SU-DHL-6 (cell line): ENCODE measurements around the gene MT1E.

Experiments used
- EZH2phosphoT487 ChIP-seq: fragments of 200-600 bp; sonication (generic), shearing (Covaris generic); conservative IDR thresholded peaks from 2 replicates; pipeline ENCODE4 v1.6.1; 2018; ENCODE audit warnings: mild to moderate bottlenecking, antibody characterized with exemption, low read length, moderate library complexity, mixed read lengths
- TF ChIP-seq, protein P1 (sequence below): fragments of 200-600 bp; sonication (generic); IDR thresholded peaks from one replicate; pipeline ENCODE4 v1.5.1; 2017; ENCODE audit warnings: antibody characterized with exemption, mild to moderate bottlenecking, low read length, moderate library complexity; ENCODE audit not compliant: insufficient read depth, poor library complexity, severe bottlenecking

DNA sequence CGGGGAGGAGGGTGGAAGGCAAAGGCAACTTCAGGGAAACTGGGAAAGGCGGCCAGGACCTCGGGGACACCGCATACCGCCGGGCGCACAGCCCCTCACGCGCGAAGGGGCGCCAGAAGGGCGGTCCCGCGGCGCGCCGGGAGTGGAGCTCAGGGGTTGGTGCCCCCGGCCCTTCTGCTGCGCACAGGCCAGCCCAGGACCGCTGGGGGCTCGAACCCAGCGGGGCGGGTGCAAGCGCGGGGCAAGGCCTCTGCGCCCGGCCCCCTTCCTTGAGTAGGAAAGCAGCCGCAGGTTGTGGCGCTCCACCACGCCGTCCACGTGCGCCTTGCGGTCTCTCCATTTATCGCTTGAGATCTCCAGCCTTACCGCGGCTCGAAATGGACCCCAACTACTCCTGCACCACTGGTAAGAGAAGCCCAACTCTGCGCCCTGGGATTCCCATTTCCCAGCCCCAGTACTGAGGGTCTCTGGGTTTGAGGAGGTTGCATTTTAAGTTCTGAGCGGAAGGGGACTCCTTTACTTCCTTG lies 9.9 kb downstream of the MT1E start:
- TF ChIP-seq, protein P1, sequence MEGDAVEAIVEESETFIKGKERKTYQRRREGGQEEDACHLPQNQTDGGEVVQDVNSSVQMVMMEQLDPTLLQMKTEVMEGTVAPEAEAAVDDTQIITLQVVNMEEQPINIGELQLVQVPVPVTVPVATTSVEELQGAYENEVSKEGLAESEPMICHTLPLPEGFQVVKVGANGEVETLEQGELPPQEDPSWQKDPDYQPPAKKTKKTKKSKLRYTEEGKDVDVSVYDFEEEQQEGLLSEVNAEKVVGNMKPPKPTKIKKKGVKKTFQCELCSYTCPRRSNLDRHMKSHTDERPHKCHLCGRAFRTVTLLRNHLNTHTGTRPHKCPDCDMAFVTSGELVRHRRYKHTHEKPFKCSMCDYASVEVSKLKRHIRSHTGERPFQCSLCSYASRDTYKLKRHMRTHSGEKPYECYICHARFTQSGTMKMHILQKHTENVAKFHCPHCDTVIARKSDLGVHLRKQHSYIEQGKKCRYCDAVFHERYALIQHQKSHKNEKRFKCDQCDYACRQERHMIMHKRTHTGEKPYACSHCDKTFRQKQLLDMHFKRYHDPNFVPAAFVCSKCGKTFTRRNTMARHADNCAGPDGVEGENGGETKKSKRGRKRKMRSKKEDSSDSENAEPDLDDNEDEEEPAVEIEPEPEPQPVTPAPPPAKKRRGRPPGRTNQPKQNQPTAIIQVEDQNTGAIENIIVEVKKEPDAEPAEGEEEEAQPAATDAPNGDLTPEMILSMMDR = no peak
- no peak for TF ChIP-seq EZH2phosphoT487
